H9 (cell line): ENCODE results near the gene HES3. TPM values are rescaled to one million over a fixed set of nuclear protein-coding genes. Genes with fewer than 3 reads are reported as not detected.

Experiments
- DNase-seq: peaks from one replicate; pipeline ENCODE4 v3.0.0-alpha.2; 2017
- H2AFZ ChIP-seq: one replicate; pipeline ENCODE4 v1.6.1; 2013; ENCODE audit warnings: mild to moderate bottlenecking, low read length, control low read depth, moderate library complexity
- H2AK5ac ChIP-seq: 2 replicates; pipeline ENCODE4 v1.6.1; 2013; ENCODE audit warnings: low read length, control low read depth, mixed read lengths; ENCODE audit not compliant: insufficient read length
- H2BK120ac ChIP-seq: one replicate; pipeline ENCODE4 v1.6.1; 2013; ENCODE audit warnings: low read depth, mild to moderate bottlenecking, low read length, control low read depth, inconsistent platforms; ENCODE audit not compliant: poor library complexity, severe bottlenecking
- H2BK12ac ChIP-seq: 2 replicates; pipeline ENCODE4 v1.6.1; 2013; ENCODE audit warnings: low read length, control low read depth, mixed read lengths, low read depth; ENCODE audit not compliant: insufficient read length
- H2BK15ac ChIP-seq: 2 replicates; pipeline ENCODE4 v1.6.1; 2013; ENCODE audit warnings: low read depth, low read length, control low read depth
- H2BK20ac ChIP-seq: one replicate; pipeline ENCODE4 v1.6.1; 2013; ENCODE audit warnings: low read depth, mild to moderate bottlenecking, low read length, control low read depth, inconsistent platforms; ENCODE audit not compliant: poor library complexity, severe bottlenecking
- H2BK5ac ChIP-seq: 2 replicates; pipeline ENCODE4 v1.6.1; 2013; ENCODE audit warnings: low read length, control low read depth, mixed read lengths; ENCODE audit not compliant: insufficient read length
- H3K14ac ChIP-seq: 2 replicates; pipeline ENCODE4 v1.6.1; 2013; ENCODE audit warnings: low read length, control low read depth; ENCODE audit not compliant: insufficient read depth
- H3K18ac ChIP-seq: 2 replicates; pipeline ENCODE4 v1.6.1; 2013; ENCODE audit warnings: low read depth, mild to moderate bottlenecking, mixed read lengths, low read length, control low read depth; ENCODE audit not compliant: insufficient read length
- H3K23ac ChIP-seq: 2 replicates; pipeline ENCODE4 v1.6.1; 2013; ENCODE audit warnings: low read length, control low read depth, mixed read lengths, low read depth; ENCODE audit not compliant: insufficient read length
- H3K23me2 ChIP-seq: 2 replicates; pipeline ENCODE4 v1.6.1; 2013; ENCODE audit warnings: low read depth, mild to moderate bottlenecking, mixed read lengths, low read length, control low read depth; ENCODE audit not compliant: insufficient read length, poor library complexity, severe bottlenecking
- H3K27ac ChIP-seq: 2 replicates; pipeline ENCODE4 v1.5.1; 2013; ENCODE audit warnings: low read length, control low read depth, mixed read lengths, low read depth; ENCODE audit not compliant: insufficient read length
- H3K27me3 ChIP-seq: 2 replicates; pipeline ENCODE4 v1.6.1; 2013; ENCODE audit warnings: low read length, control low read depth, inconsistent platforms; ENCODE audit not compliant: insufficient read depth
- H3K4ac ChIP-seq: 2 replicates; pipeline ENCODE4 v1.6.1; 2013; ENCODE audit warnings: low read depth, mild to moderate bottlenecking, control low read depth, inconsistent platforms, low read length, moderate library complexity
- H3K4me1 ChIP-seq: 2 replicates; pipeline ENCODE4 v1.6.1; 2013; ENCODE audit warnings: low read length, control low read depth, inconsistent platforms; ENCODE audit not compliant: insufficient read depth
- H3K4me2 ChIP-seq: 2 replicates; pipeline ENCODE4 v1.6.1; 2013; ENCODE audit warnings: low read length, control low read depth, mixed read lengths; ENCODE audit not compliant: insufficient read length, insufficient read depth
- H3K56ac ChIP-seq: 2 replicates; pipeline ENCODE4 v1.6.1; 2013; ENCODE audit warnings: low read depth, mild to moderate bottlenecking, mixed read lengths, low read length, control low read depth; ENCODE audit not compliant: insufficient read length
- H3K79me1 ChIP-seq: 2 replicates; pipeline ENCODE4 v1.6.1; 2013; ENCODE audit warnings: low read depth, mild to moderate bottlenecking, moderate library complexity, low read length, control low read depth, inconsistent platforms; ENCODE audit not compliant: insufficient read depth, poor library complexity, severe bottlenecking
- H3K79me2 ChIP-seq: 2 replicates; pipeline ENCODE4 v1.6.1; 2013; ENCODE audit warnings: low read length, control low read depth, inconsistent platforms; ENCODE audit not compliant: insufficient read depth
- H3K9ac ChIP-seq: 2 replicates; pipeline ENCODE4 v1.6.1; 2013; ENCODE audit warnings: low read length, control low read depth, mixed read lengths; ENCODE audit not compliant: insufficient read length; ENCODE audit errors: extremely low read depth
- H3K9me3 ChIP-seq: one replicate; pipeline ENCODE4 v1.6.1; 2013; ENCODE audit warnings: low read depth, low read length, inconsistent platforms; ENCODE audit not compliant: control insufficient read depth
- H3T11ph ChIP-seq: one replicate; pipeline ENCODE4 v1.6.1; 2013; ENCODE audit warnings: mild to moderate bottlenecking, low read length, control low read depth, inconsistent platforms
- H4K20me1 ChIP-seq: one replicate; pipeline ENCODE4 v1.6.1; 2013; ENCODE audit not compliant: control insufficient read depth, insufficient read length, insufficient read depth
- H4K5ac ChIP-seq: 2 replicates; pipeline ENCODE4 v1.6.1; 2013; ENCODE audit warnings: low read depth, mild to moderate bottlenecking, mixed read lengths, low read length, control low read depth; ENCODE audit not compliant: insufficient read length
- H4K8ac ChIP-seq: replicated peaks from 2 replicates; pipeline ENCODE4 v1.6.1; 2013; ENCODE audit warnings: low read length, control low read depth, mixed read lengths, low read depth; ENCODE audit not compliant: insufficient read length
- H4K91ac ChIP-seq: 2 replicates; pipeline ENCODE4 v1.6.1; 2013; ENCODE audit warnings: low read depth, mild to moderate bottlenecking, moderate library complexity, mixed read lengths, low read length, control low read depth; ENCODE audit not compliant: insufficient read length
- H3K27ac Mint-ChIP-seq, 3 experiments: 2 replicates in 2 of 3; 3 replicates in 1 of 3; pipeline ENCODE4 v1.8.0; 2020 to 2021; ENCODE audit warnings: mixed read lengths in 3 of 3, mild to moderate bottlenecking in 1 of 3, moderate library complexity in 1 of 3
- H3K27me3 Mint-ChIP-seq: 2 replicates; pipeline ENCODE4 v1.8.0; 2021; ENCODE audit warnings: low read depth, mild to moderate bottlenecking, moderate library complexity, mixed read lengths
- H3K36me3 Mint-ChIP-seq, 3 experiments: 2 replicates in 2 of 3; 3 replicates in 1 of 3; pipeline ENCODE4 v1.8.0; 2020 to 2021; ENCODE audit warnings: low read depth in 3 of 3, mixed read lengths in 3 of 3; ENCODE audit not compliant: insufficient read depth in 1 of 3
- H3K4me1 Mint-ChIP-seq, 2 experiments: 2 replicates each; pipeline ENCODE4 v1.8.0; 2020; ENCODE audit warnings: mixed read lengths in 2 of 2
- H3K4me3 Mint-ChIP-seq, 2 experiments: 2 replicates in 1 of 2; 3 replicates in 1 of 2; pipeline ENCODE4 v1.8.0; 2020 to 2021; ENCODE audit warnings: mild to moderate bottlenecking in 2 of 2, mixed read lengths in 2 of 2, moderate library complexity in 1 of 2
- H3K9me3 Mint-ChIP-seq, 2 experiments: 2 replicates in 1 of 2; 3 replicates in 1 of 2; pipeline ENCODE4 v1.8.0; 2020; ENCODE audit warnings: mild to moderate bottlenecking in 2 of 2, mixed read lengths in 2 of 2, moderate library complexity in 1 of 2
- WGBS: extraction: QIAGEN DNeasy Blood & Tissue Kit; methylation state at CpG from one replicate; pipeline ENCODE4 v1.1.7; 2013; ENCODE audit warnings: missing lambda C conversion rate, low lambda C conversion rate, mixed read lengths; ENCODE audit not compliant: insufficient read length; ENCODE audit errors: extremely low coverage; 5-methylcytosine and 5-hydroxymethylcytosine counted together
- total RNA-seq: library from RNA; stranded (reverse); gene quantifications from 2 replicates; pipeline ENCODE4 v1.2.1, GENCODE V29; 2021
- TF ChIP-seq, protein P1 (sequence below): fragments of 200-600 bp; sonication (generic); conservative IDR thresholded peaks from 3 replicates; pipeline ENCODE4 v1.8.0; 2021; ENCODE audit warnings: antibody characterized with exemption, mild to moderate bottlenecking

Gene HES3
- total RNA-seq, 1 experiment from 2014 or later, result 89.9 TPM

DNA sequence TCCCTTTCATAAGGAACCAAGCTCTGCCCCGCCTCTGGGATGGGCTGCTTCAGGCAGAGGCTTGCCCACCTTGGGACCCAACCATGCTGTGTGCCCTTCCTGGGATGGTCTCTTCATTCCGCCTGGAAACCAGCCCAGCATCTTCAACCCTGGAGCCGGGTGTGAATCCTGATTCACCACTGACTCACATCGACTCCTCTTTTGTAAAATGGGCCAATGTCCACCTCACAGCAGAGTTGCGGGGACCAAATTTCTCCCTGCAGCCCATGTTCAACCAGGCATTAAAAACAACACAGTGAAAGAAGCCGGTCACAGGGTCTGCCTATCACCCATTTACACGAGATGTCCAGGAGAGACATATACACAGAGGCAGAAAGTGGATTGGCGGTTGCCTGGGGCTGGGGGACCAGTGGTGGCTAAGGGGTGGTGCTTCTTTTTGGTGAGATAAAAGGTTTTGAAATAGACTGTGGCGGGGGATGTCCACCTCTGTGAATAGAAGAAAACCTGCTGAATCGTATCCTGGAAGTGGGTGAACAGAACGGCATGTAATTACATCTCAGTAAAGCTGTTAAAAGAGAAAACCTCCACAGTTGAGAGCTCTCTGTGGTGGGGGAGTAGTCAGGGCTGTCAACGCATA, 23.8 kb downstream of the HES3 start:
- Histone ChIP-seq H2BK15ac (no peak overlapping the region), H3K4me2 (no peak overlapping the region), H3K79me2 (no peaks in the 10 kb centered on the region), H3K27ac (no peak overlapping the region), H3K27me3 (no peaks in the 10 kb centered on the region), H3K14ac (no peak overlapping the region), H4K20me1 (no peaks in the 10 kb centered on the region), H4K91ac (no peak overlapping the region), H2AK5ac (no peak overlapping the region), H3K4ac (no peak overlapping the region), H3K9me3 (no peaks in the 10 kb centered on the region), H2BK5ac (no peak overlapping the region), H4K8ac (no peak overlapping the region), H2BK20ac (no peak overlapping the region), H3K18ac (no peak overlapping the region), H2AFZ (no peak overlapping the region), H4K5ac (no peak overlapping the region), H2BK120ac (no peak overlapping the region), H3K4me1 (no peaks in the 10 kb centered on the region), H2BK12ac (no peak overlapping the region), H3K23me2 (no peaks in the 10 kb centered on the region), H3K79me1 (no peaks in the 10 kb centered on the region), H3K56ac (no peak overlapping the region), H3T11ph (no peak overlapping the region), H3K23ac (no peak overlapping the region), H3K9ac (no peak overlapping the region)
- WGBS, result no CpG with 5 or more reads among the region's 12 CpGs
- no peak overlapping the region; a peak in 1 of 5 replicates for H3K4me3 Mint-ChIP-seq
- H3K36me3 Mint-ChIP-seq, result peaks cover 0 to 4% (median 0%) of the 10 kb centered on the region in 3 experiments; a peak in 1 of 7 replicates
- H3K9me3 Mint-ChIP-seq, result no peaks in the 10 kb centered on the region
- TF ChIP-seq, protein P1, sequence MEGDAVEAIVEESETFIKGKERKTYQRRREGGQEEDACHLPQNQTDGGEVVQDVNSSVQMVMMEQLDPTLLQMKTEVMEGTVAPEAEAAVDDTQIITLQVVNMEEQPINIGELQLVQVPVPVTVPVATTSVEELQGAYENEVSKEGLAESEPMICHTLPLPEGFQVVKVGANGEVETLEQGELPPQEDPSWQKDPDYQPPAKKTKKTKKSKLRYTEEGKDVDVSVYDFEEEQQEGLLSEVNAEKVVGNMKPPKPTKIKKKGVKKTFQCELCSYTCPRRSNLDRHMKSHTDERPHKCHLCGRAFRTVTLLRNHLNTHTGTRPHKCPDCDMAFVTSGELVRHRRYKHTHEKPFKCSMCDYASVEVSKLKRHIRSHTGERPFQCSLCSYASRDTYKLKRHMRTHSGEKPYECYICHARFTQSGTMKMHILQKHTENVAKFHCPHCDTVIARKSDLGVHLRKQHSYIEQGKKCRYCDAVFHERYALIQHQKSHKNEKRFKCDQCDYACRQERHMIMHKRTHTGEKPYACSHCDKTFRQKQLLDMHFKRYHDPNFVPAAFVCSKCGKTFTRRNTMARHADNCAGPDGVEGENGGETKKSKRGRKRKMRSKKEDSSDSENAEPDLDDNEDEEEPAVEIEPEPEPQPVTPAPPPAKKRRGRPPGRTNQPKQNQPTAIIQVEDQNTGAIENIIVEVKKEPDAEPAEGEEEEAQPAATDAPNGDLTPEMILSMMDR, result no peak
- peaks cover 4 to 11% of the 10 kb centered on the region in 2 experiments for H3K4me1 Mint-ChIP-seq
- no peak for DNase-seq
- H3K27me3 Mint-ChIP-seq, result peaks cover 1% of the 10 kb centered on the region; the same call in 1 of the 2 replicates
- peak overlapping the region in 1 of 3 experiments; percentile 54; a peak in 1 of 7 replicates for H3K27ac Mint-ChIP-seq
